ENCODE data around the gene PAX7.

The PAX7 gene

GRCh38 chr1:18783705-18784481, 153.2 kb downstream of the PAX7 start:
- no peak for DNase-seq (ENCODE audit: low spot score)
- H3K27ac ChIP-seq: no peak overlapping the region
- H3K4me3 ChIP-seq: no peak overlapping the region

GRCh38 chr1:18784482-18784831, 153.8 kb downstream of the PAX7 start:
- H3K27ac ChIP-seq: no peak overlapping the region
- no peak for DNase-seq (ENCODE audit: low spot score)
- TF ChIP-seq CTCF (IDR thresholded peaks at IDR 0.05): no peak
- H3K4me3 ChIP-seq: no peak overlapping the region

More at GRCh38 chr1:18783705-18784481, 153.2 kb downstream of the PAX7 start:
- TF ChIP-seq CTCF (IDR thresholded peaks at IDR 0.05): no peak

- no peak for DNase-seq (ENCODE audit: low spot score)
- Histone ChIP-seq H3K27ac (no peak overlapping the region), H3K4me3 (no peak overlapping the region)
- no peak for TF ChIP-seq CTCF (IDR thresholded peaks at IDR 0.05)
Observed at GRCh38 chr1:18786149-18786548, 155.5 kb downstream of the PAX7 start.

GRCh38 chr1:18787825-18788385, 157.3 kb downstream of the PAX7 start:
- DNase-seq (ENCODE audit: low spot score): no peak
- H3K4me3 ChIP-seq: no peak overlapping the region
- no peak overlapping the region for H3K27ac ChIP-seq
- no peak for TF ChIP-seq CTCF (IDR thresholded peaks at IDR 0.05)

GRCh38 chr1:18789246-18789645, 158.6 kb downstream of the PAX7 start:
- TF ChIP-seq CTCF (IDR thresholded peaks at IDR 0.05): no peak
- H3K27ac ChIP-seq: no peak overlapping the region
- no peak for DNase-seq (ENCODE audit: low spot score)
- H3K4me3 ChIP-seq: no peak overlapping the region

GRCh38 chr1:18792747-18793146, 162.1 kb downstream of the PAX7 start:
- TF ChIP-seq CTCF (IDR thresholded peaks at IDR 0.05): no peak
- Histone ChIP-seq H3K27ac (no peak overlapping the region), H3K4me3 (no peak overlapping the region)
- no peak for DNase-seq (ENCODE audit: low spot score)

- H3K27ac ChIP-seq: no peak overlapping the region
- no peak overlapping the region for H3K4me3 ChIP-seq
- no peak for TF ChIP-seq CTCF (IDR thresholded peaks at IDR 0.05)
- no peak for DNase-seq (ENCODE audit: low spot score)
Observed at GRCh38 chr1:18793164-18793563, 162.5 kb downstream of the PAX7 start.

All from coronary artery (tissue), 2 donors.